NCI-H1930 (cell line): ENCODE measurements around the gene ATP8B4.
A peak's percentile ranks its signal among the peaks of the same experiment; 100 is the strongest.
"Not testable (repeated sequence)": the region's sequence is repeated elsewhere in the genome, so short reads cannot be mapped to it uniquely, and the experiment has no call there.

ENCODE experiments used
- DNase-seq, 2 experiments: peaks; one replicate each; lab custom pipeline; 2025; lab: John Stamatoyannopoulos, UW

The ATP8B4 gene, protein sequence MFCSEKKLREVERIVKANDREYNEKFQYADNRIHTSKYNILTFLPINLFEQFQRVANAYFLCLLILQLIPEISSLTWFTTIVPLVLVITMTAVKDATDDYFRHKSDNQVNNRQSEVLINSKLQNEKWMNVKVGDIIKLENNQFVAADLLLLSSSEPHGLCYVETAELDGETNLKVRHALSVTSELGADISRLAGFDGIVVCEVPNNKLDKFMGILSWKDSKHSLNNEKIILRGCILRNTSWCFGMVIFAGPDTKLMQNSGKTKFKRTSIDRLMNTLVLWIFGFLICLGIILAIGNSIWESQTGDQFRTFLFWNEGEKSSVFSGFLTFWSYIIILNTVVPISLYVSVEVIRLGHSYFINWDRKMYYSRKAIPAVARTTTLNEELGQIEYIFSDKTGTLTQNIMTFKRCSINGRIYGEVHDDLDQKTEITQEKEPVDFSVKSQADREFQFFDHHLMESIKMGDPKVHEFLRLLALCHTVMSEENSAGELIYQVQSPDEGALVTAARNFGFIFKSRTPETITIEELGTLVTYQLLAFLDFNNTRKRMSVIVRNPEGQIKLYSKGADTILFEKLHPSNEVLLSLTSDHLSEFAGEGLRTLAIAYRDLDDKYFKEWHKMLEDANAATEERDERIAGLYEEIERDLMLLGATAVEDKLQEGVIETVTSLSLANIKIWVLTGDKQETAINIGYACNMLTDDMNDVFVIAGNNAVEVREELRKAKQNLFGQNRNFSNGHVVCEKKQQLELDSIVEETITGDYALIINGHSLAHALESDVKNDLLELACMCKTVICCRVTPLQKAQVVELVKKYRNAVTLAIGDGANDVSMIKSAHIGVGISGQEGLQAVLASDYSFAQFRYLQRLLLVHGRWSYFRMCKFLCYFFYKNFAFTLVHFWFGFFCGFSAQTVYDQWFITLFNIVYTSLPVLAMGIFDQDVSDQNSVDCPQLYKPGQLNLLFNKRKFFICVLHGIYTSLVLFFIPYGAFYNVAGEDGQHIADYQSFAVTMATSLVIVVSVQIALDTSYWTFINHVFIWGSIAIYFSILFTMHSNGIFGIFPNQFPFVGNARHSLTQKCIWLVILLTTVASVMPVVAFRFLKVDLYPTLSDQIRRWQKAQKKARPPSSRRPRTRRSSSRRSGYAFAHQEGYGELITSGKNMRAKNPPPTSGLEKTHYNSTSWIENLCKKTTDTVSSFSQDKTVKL

GRCh38 chr15:50119063-50120040, at the start of gene ATP8B4:
Gene ATP8B4 (minus strand): TSS chr15:50119233. CDS start chr15:50106966, 12,267 bp downstream.
- no peak for DNase-seq

DNA sequence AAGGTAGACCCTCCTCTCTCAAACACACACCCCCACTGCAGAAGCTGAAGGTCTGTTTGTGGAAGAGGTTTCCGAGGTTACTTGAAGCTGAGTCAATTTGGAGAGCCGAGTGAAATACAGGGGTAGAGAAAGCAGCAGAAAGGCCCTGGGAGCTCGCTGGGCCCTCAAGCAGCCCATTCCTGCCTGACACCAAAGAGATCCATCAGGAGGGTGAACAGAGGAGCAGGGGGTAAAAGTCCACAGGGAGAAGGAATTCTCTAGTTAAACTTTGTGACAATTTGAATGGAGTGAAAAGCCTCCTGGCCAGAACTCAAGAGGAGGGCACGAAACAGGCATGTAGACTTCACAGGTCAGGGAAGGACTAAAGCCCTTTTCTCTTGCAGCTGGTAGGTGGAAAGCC, 49.3 kb upstream of the ATP8B4 start:
- no peak for DNase-seq

DNA sequence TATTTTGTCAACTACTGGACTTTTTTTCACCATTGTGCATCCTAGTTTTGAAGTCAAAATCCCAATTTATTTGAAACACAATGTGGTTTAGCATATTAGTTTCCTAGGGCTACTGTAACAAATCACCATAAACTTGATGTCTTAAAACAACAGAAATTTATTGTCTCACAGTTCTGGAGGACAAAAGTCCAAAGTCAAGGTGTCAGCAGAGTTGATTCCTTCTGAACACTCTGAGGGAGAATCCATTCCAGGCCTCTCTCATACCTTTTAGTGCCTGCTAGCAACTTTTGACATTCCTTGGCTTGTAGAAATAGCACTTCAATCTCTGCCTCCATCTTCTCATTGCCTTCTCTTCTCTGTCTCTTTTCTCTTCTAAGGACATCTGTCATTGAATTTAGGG, 48.1 kb upstream of the ATP8B4 start:
- no peak for DNase-seq

DNA sequence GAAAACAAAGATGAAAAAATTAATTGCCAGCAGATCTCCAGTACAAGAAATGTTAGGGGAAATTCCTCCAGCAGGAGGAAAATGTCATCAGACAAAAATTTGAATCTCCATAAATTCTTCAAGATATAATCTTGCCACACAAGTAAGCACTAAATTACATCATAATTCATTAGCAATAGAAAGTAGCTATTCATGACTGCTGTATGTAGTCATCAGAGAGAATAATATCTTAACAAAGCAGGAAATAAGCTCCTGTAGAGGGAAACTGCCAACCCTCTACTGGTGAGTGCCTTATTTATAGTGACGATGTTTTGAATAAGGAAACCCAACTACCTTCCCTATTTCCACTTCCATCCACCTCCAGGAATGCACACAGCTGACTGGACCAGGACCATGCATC, 47.2 kb upstream of the ATP8B4 start:
- DNase-seq: no peak

GRCh38 chr15:50164458-50164857, 45.4 kb upstream of the ATP8B4 start:
- DNase-seq: no peak

DNA sequence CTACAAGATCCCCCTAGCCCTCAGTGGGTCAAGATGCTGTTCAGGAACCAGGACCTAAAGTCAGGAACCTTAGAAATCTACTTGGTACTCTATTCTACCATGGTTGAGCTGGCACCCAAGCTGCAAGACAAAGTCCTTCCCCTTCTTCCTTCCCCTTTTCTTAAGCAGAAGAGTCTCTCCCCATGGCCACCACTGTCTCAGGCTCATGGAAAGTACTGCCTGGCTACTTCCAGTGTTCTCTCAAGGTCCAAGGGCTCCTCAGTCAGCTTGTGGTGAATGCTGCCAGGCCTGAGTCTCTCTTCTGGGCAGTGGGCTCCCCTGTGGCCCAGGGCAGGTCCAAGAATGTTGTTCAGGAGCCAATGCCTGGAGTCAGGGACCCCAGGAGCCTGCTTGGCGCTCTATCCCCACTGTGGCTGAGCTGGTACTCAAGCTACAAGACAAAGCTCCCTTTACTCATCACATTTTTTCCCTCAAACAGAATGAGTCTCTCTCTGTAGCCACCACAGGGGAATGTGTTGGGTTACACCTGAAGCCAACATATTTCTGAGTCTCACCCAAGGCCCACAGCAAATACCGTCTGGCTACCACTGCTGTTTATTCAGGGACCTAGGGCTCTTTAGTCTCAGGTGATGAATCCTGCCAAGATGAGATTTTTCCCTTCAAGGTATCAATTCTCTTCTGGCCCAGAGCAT, 44.8 kb upstream of the ATP8B4 start:
- no peak for DNase-seq

- no peak for DNase-seq
Measured at GRCh38 chr15:50162969-50163718, 44.1 kb upstream of the ATP8B4 start.

DNA sequence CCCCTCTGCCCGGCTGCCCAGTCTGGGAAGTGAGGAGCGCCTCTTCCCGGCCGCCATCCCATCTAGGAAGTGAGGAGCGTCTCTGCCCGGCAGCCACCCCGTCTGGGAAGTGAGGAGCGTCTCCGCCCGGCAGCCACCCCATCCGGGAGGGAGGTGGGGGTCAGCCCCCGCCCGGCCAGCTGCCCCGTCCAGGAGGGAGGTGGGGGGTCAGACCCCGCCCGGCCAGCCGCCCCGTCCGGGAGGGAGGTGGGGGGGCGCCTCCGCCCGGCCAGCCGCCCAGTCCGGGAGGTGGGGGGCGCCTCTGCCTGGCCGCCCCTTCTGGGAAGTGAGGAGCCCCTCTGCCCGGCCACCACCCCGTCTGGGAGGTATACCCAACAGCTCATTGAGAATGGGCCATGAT, 39.2 kb upstream of the ATP8B4 start:
- DNase-seq: not testable (repeated sequence)

DNA sequence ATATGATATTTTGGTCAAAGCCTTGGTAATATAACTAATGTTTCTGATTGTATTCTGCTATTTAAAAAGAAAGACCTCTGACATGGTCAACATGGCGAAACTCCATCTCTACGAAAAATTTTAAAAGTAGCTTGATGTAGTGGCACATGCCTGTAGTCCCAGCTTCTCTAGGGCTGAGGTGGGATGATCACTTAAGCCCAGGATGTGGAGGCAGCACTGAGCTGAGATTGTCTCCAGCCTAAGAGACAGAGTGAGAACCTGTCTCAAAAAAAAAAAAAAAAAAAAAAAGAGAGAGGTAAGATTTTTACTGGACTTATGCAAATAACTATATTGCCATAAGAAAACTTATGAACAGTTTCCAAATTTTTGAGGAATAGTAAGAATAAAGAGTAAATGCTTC, 32.4 kb upstream of the ATP8B4 start:
- no peak for DNase-seq

DNA sequence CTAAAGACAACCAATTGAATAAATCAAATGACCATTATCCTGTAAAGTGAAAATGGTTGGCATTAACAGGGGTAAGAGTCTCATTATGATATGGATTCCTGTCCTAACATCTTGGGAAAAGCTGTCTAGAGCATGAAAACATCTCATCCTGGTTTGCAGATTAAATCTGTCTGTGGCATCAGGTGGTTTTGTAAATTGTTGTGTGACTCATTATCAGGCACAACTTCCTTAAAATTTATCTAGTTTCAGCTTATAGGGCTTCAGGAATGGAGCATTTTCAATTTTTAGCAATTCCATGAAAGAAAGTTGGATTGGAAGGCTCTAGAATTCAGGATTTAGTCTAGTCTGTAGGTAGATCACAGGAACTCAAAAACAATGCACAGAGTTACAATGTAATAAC, 31.8 kb upstream of the ATP8B4 start:
- no peak for DNase-seq

GRCh38 chr15:50150349-50150748, 31.3 kb upstream of the ATP8B4 start:
- DNase-seq: no peak

DNA sequence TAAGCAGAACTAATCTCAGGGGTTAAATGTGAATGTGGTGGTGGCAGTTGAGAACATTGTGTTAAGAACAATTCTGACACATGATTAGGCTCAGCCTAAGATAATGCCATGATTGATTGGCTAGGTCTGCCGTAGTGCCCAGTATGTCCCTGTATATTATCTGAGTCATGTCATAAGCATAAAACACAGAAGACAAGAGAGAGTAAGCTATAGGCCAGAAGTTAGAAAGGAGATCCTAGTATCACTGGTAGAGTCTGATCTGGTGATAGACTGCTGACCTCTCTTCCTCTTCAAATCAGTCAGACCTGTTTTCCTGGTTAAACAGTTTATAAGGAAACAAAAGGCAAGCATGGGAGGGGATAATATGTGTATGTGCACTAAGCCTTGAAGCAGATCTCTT, 30.1 kb upstream of the ATP8B4 start:
- no peak for DNase-seq

GRCh38 chr15:50148362-50148963, 29.4 kb upstream of the ATP8B4 start:
- no peak for DNase-seq

DNA sequence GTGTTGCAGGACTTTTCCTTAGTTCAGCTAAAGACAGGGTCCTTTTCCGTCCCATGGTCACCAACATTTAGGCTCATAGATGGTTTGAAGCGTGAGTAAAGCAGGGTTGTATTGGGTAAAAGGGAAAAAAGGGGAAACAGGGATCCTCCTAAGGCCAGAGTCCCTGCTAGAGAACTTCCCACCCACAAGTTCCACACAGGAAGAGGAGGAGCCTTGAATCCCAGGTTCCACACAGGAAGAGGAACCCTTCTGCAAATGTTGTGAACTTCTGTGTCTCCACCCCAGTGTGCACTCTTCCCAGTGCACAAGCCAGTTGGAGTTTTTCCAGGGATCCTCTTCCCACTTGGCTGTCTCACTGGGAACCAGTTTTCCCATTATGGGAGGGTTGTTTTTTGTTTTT, 27.6 kb upstream of the ATP8B4 start:
- no peak for DNase-seq

GRCh38 chr15:50145451-50145872, 26.4 kb upstream of the ATP8B4 start:
- peak in 1 of 2 experiments; percentile 48 for DNase-seq

DNA sequence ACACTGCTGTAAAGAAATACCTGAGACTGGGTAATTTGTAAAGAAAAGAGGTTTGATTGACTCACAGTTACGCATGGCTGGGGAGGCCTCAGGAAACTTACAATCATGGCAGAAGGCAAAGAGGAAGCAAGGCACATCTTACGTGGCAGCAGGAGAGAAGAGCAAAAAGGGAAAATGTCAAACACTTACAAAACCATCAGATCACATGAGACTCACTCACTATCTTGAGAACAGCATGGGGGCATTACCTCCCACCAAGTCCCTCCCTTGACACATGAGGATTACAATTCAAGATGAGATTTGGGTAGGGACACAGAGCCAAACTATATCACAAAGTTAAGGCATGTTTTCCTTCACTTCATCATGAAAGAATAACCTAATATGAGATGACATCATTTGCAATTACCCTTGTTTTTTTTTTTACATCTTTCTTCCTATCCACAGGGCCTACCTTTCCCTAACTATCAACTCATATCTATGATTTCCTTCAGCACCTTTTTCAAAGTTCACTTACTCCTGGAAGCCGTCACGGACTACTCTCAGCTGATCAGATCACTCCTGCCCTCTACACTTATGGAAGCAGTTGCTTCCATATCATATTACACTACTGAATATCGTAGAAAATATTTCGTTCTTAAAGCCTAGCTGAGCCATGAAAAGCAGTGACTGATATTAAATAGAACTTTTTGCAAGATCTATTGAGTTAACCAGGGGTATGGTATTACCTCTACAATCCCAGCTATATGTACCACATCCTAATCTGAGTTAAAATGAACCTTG, 25.5 kb upstream of the ATP8B4 start:
- no peak for DNase-seq

GRCh38 chr15:50143255-50143860, 24.3 kb upstream of the ATP8B4 start:
- DNase-seq: no peak

DNA sequence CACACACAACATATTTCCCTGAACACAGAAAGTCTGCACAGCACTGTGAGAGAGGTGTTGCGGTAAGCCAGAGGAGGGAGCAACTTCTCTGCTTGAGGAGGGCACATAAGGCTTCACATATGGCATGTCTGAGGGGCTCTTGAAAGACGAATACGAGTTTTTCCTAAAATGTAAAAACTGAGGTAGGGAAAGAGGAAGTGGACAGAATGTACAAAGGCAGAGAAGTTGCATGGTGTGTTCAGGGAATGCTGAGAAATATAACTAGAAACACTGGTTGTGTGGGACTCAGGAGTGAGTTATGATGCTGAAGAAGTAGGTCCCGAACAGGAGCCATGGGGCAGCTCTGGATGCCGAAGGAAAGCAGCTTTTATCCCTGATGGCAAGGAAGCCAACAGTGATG, 22.8 kb upstream of the ATP8B4 start:
- DNase-seq: no peak
